H1 (cell line): ENCODE data around the gene TMEM185B. TPM values are rescaled to one million over a fixed set of nuclear protein-coding genes. Genes with fewer than 3 reads are reported as not detected.
A peak's percentile ranks its signal among the peaks of the same experiment; 100 is the strongest.

ENCODE experiments used
- CTCF ChIA-PET: fragments of 300-600 bp; sonication (Branson Sonifier 250); formaldehyde crosslinking; loops from one replicate; lab custom pipeline; 2021; ENCODE audit not compliant: partially characterized antibody; lab: Charles Lee
- POLR2A ChIA-PET: fragments of 300-600 bp; sonication (Branson Sonifier 250); formaldehyde crosslinking; loops from one replicate; lab custom pipeline; 2021; ENCODE audit warnings: inconsistent platforms; ENCODE audit not compliant: partially characterized antibody; lab: Charles Lee
- DNase-seq, 2 experiments: peaks; one replicate each; pipeline versions ENCODE4 v3.0.0 to v3.0.0-alpha.2; 2010 to 2022; ENCODE audit warnings: low spot score in 2 of 2, low read depth in 1 of 2, mixed read lengths in 1 of 2
- FAIRE-seq: peaks from 2 replicates; lab custom pipeline; 2011; peaks lifted over from hg19 to GRCh38; lab: Jason Lieb, UNC
- H2AFZ ChIP-seq: 2 replicates; pipeline ENCODE4 v1.8.1; 2012; ENCODE audit warnings: low read length, inconsistent platforms
- H2AK5ac ChIP-seq: 2 replicates; pipeline ENCODE4 v1.6.1; 2013; ENCODE audit warnings: low read depth, low read length
- H2BK120ac ChIP-seq: replicated peaks from 2 replicates; pipeline ENCODE3; 2013; ENCODE audit warnings: low read depth, low read length, inconsistent platforms
- H2BK12ac ChIP-seq: 2 replicates; pipeline ENCODE4 v1.6.1; 2013; ENCODE audit warnings: low read depth, low read length
- H2BK15ac ChIP-seq: 2 replicates; pipeline ENCODE4 v1.6.1; 2013; ENCODE audit warnings: low read length
- H2BK20ac ChIP-seq: 2 replicates; pipeline ENCODE4 v1.6.1; 2013; ENCODE audit warnings: low read length
- H2BK5ac ChIP-seq: 2 replicates; pipeline ENCODE4 v1.6.1; 2013; ENCODE audit warnings: low read depth, low read length
- H3K14ac ChIP-seq: 2 replicates; pipeline ENCODE4 v1.6.1; 2013; ENCODE audit warnings: inconsistent platforms; ENCODE audit not compliant: insufficient read length
- H3K18ac ChIP-seq: 2 replicates; pipeline ENCODE4 v1.6.1; 2013; ENCODE audit warnings: low read length; ENCODE audit errors: extremely low read depth
- H3K23ac ChIP-seq: 2 replicates; pipeline ENCODE4 v1.6.1; 2013; ENCODE audit warnings: inconsistent platforms; ENCODE audit not compliant: insufficient read length
- H3K23me2 ChIP-seq: 2 replicates; pipeline ENCODE4 v1.6.1; 2013; ENCODE audit warnings: low read depth, low read length
- H3K27ac ChIP-seq: 2 replicates; pipeline ENCODE4 v1.6.1; 2011; ENCODE audit warnings: low read depth, low read length, inconsistent platforms
- H3K27me3 ChIP-seq, 4 experiments: replicated peaks in 1 of 4; 1 replicate in 1 of 4; 2 replicates in 3 of 4; pipeline versions ENCODE4 v1.6.1 to v1.8.1; 2011 to 2013; ENCODE audit warnings: low read length in 3 of 4, mild to moderate bottlenecking in 3 of 4, inconsistent platforms in 2 of 4, mixed read lengths in 2 of 4, moderate library complexity in 1 of 4; ENCODE audit not compliant: control insufficient read depth in 3 of 4, insufficient read depth in 3 of 4; ENCODE audit errors: extremely low read depth in 1 of 4
- H3K36me3 ChIP-seq, 4 experiments: 2 replicates each; pipeline versions ENCODE4 v1.6.1 to v1.8.1; 2011 to 2013; ENCODE audit warnings: mild to moderate bottlenecking in 4 of 4, low read length in 3 of 4, moderate library complexity in 2 of 4, control low read depth in 1 of 4, inconsistent platforms in 1 of 4; ENCODE audit not compliant: insufficient read depth in 4 of 4, control insufficient read depth in 2 of 4
- H3K4ac ChIP-seq: replicated peaks from 2 replicates; pipeline ENCODE3; 2013; ENCODE audit warnings: low read length, low read depth, mixed read lengths, inconsistent platforms; ENCODE audit not compliant: insufficient read length
- H3K4me1 ChIP-seq, 4 experiments: replicated peaks in 1 of 4; 1 replicate in 1 of 4; 2 replicates in 3 of 4; pipeline versions ENCODE4 v1.6.1 to v1.8.1; 2011 to 2013; ENCODE audit warnings: low read length in 3 of 4, inconsistent platforms in 2 of 4, mixed read lengths in 1 of 4; ENCODE audit not compliant: insufficient read depth in 4 of 4, control insufficient read depth in 3 of 4
- H3K4me2 ChIP-seq, 2 experiments: 2 replicates each; pipeline versions ENCODE4 v1.6.1 to v1.8.1; 2011 to 2013; ENCODE audit warnings: low read depth in 2 of 2, low read length in 2 of 2, control low read depth in 1 of 2, inconsistent platforms in 1 of 2, mild to moderate bottlenecking in 1 of 2; ENCODE audit not compliant: insufficient read depth in 1 of 2
- H3K4me3 ChIP-seq, 4 experiments: fragments of 200-600, 300-600 bp in 1 of 4; sonication (generic), shearing (Covaris generic), sonication (Bioruptor Twin) in 1 of 4; 2 replicates each; pipeline versions ENCODE4 v1.5.1 to v1.8.1; 2011 to 2016; ENCODE audit warnings: low read length in 4 of 4, low read depth in 3 of 4, control low read depth in 2 of 4, inconsistent platforms in 2 of 4, mild to moderate bottlenecking in 2 of 4, mixed read lengths in 1 of 4, moderate library complexity in 1 of 4; ENCODE audit not compliant: insufficient read depth in 2 of 4; ENCODE audit errors: extremely low read depth in 1 of 4
- H3K56ac ChIP-seq: replicated peaks from 2 replicates; pipeline ENCODE3; 2013; ENCODE audit warnings: low read depth, mild to moderate bottlenecking, mixed read lengths, low read length, inconsistent platforms; ENCODE audit not compliant: insufficient read length
- H3K79me1 ChIP-seq: 2 replicates; pipeline ENCODE4 v1.6.1; 2013; ENCODE audit warnings: low read depth, low read length, control low read depth
- H3K79me2 ChIP-seq, 2 experiments: 2 replicates each; pipeline versions ENCODE4 v1.6.1 to v1.8.1; 2012 to 2013; ENCODE audit warnings: low read length in 2 of 2, mild to moderate bottlenecking in 2 of 2, inconsistent platforms in 1 of 2; ENCODE audit not compliant: insufficient read depth in 2 of 2, control insufficient read depth in 1 of 2
- H3K9ac ChIP-seq, 4 experiments: replicated peaks in 1 of 4; 1 replicate in 1 of 4; 2 replicates in 3 of 4; pipeline versions ENCODE4 v1.6.1 to v1.8.1; 2011 to 2013; ENCODE audit warnings: low read depth in 3 of 4, low read length in 3 of 4, control low read depth in 2 of 4, mild to moderate bottlenecking in 2 of 4, moderate library complexity in 2 of 4, inconsistent platforms in 1 of 4; ENCODE audit errors: extremely low read depth in 1 of 4
- H3K9me3 ChIP-seq, 2 experiments: 2 replicates each; pipeline versions ENCODE4 v1.6.1 to v1.8.1; 2012 to 2013; ENCODE audit warnings: mild to moderate bottlenecking in 2 of 2, moderate library complexity in 2 of 2, control low read depth in 1 of 2, inconsistent platforms in 1 of 2, low read depth in 1 of 2, low read length in 1 of 2, mixed read lengths in 1 of 2; ENCODE audit not compliant: insufficient read depth in 2 of 2
- H4K20me1 ChIP-seq, 2 experiments: replicated peaks in 1 of 2; 2 replicates each; pipeline versions ENCODE3 to v1.8.1; 2011 to 2013; ENCODE audit warnings: inconsistent platforms in 2 of 2, low read length in 2 of 2, mild to moderate bottlenecking in 1 of 2; ENCODE audit not compliant: insufficient read depth in 2 of 2, control insufficient read depth in 1 of 2
- H4K5ac ChIP-seq: 2 replicates; pipeline ENCODE4 v1.6.1; 2013; ENCODE audit warnings: low read length, low read depth, mixed read lengths, inconsistent platforms; ENCODE audit not compliant: insufficient read length
- H4K8ac ChIP-seq: 2 replicates; pipeline ENCODE4 v1.8.0; 2013; ENCODE audit warnings: mild to moderate bottlenecking, moderate library complexity, low read length, inconsistent platforms; ENCODE audit not compliant: insufficient read depth; ENCODE audit errors: extremely low read depth
- H4K91ac ChIP-seq: replicated peaks from 2 replicates; pipeline ENCODE3; 2013; ENCODE audit warnings: low read length, mixed read lengths, inconsistent platforms; ENCODE audit not compliant: insufficient read length
- BCL11A ChIP-seq, 2 experiments: IDR thresholded peaks; one replicate each; pipeline ENCODE4 v1.6.1; 2011; ENCODE audit warnings: low read depth in 2 of 2, low read length in 2 of 2, mild to moderate bottlenecking in 2 of 2
- CBX8 ChIP-seq: fragments of 300-800, 300-1000 bp; sonication (generic); IDR thresholded peaks from 2 replicates; pipeline ENCODE4 v1.7.1; 2016; ENCODE audit warnings: low read depth, low read length, borderline replicate concordance
- CHD1 ChIP-seq: IDR thresholded peaks from 2 replicates; pipeline ENCODE4 v1.6.1; 2012; ENCODE audit warnings: low read depth, low read length, improper control_type of control experiment
- CREB1 ChIP-seq: IDR thresholded peaks from 2 replicates; pipeline ENCODE4 v1.6.1; 2012; ENCODE audit warnings: inconsistent platforms
- E2F6 ChIP-seq: IDR thresholded peaks from 2 replicates; pipeline ENCODE4 v1.6.1; 2012; ENCODE audit warnings: inconsistent platforms
- HDAC2 ChIP-seq, 2 experiments: fragments of 300-600 bp in 1 of 2; sonication (generic) in 1 of 2; IDR thresholded peaks; 2 replicates each; pipeline ENCODE4 v1.6.1; 2011 to 2012; ENCODE audit warnings: low read depth in 2 of 2, low read length in 2 of 2, mild to moderate bottlenecking in 2 of 2, moderate library complexity in 2 of 2, borderline replicate concordance in 1 of 2, inconsistent platforms in 1 of 2
- JUND ChIP-seq: IDR thresholded peaks from 2 replicates; pipeline ENCODE4 v1.6.1; 2011; ENCODE audit warnings: mild to moderate bottlenecking, improper control_type of control experiment, low read length
- MAX ChIP-seq: IDR thresholded peaks from 2 replicates; pipeline ENCODE4 v1.6.1; 2012; ENCODE audit warnings: inconsistent platforms
- RXRA ChIP-seq: IDR thresholded peaks from 2 replicates; pipeline ENCODE4 v1.6.1; 2011; ENCODE audit warnings: low read depth, mild to moderate bottlenecking, low read length, moderate library complexity; ENCODE audit not compliant: insufficient read depth
- SIRT6 ChIP-seq: IDR thresholded peaks from one replicate; pipeline ENCODE4 v1.7.1; 2012; ENCODE audit warnings: low read length, inconsistent platforms
- SUZ12 ChIP-seq: fragments of 200-600 bp; sonication (generic); IDR thresholded peaks from 2 replicates; pipeline ENCODE4 v1.6.1; 2012; ENCODE audit warnings: mild to moderate bottlenecking, inconsistent platforms, low read length, moderate library complexity, mixed read lengths
- WGBS, 2 experiments: shearing (Covaris generic) in 1 of 2; methylation state at CpG; one replicate each; pipeline versions ENCODE4 v1.1.6 to v1.1.7; 2013 to 2015; ENCODE audit warnings: low lambda C conversion rate in 2 of 2, mixed read lengths in 2 of 2, inconsistent platforms in 1 of 2, low coverage in 1 of 2, missing lambda C conversion rate in 1 of 2; ENCODE audit not compliant: insufficient replicate concordance in 2 of 2, insufficient coverage in 1 of 2, insufficient read length in 1 of 2; ENCODE audit errors: extremely low coverage in 1 of 2, missing lambda C conversion rate in 1 of 2; 5-methylcytosine and 5-hydroxymethylcytosine counted together
- polyA plus RNA-seq, 7 experiments: library from polyadenylated mRNA; depleted of rRNA in 3 of 7; stranded (reverse) in 5 of 7; unstranded in 2 of 7; fragments of >200 nt in 5 of 7; fragments of 200-250 nt in 2 of 7; gene quantifications; 1 replicate in 5 of 7; 2 replicates in 1 of 7; 4 replicates in 1 of 7; pipeline versions ENCODE4 v1.2.1 to v1.2.3, GENCODE V29; 2011 to 2013; ENCODE audit warnings: missing spikeins in 2 of 7, mixed read lengths in 2 of 7
- total RNA-seq: library from RNA; stranded (reverse); fragmentation: NEBNext Ultra II Directional; extraction: Animal tissue kit (Norgen Biotek cat#: 25700); gene quantifications from 2 replicates; pipeline ENCODE4 v1.2.1, GENCODE V29; 2021

The TMEM185B gene
- total and polyA plus RNA-seq, 2 of the 8 experiments (the other 6 are each of a cell fraction or from before 2014, with no cell fraction given), result 13.5 to 14.0 TPM

- H3K18ac ChIP-seq, result no peak overlapping the region
- TF ChIP-seq SIRT6, result no peak
- TF ChIP-seq JUND, result no peak
- no peak for TF ChIP-seq BCL11A (IDR thresholded peaks at IDR 0.05; ENCODE audit: low read depth in 2 of 2, low read length in 2 of 2)
- TF ChIP-seq CBX8, result no peak
- no peak for TF ChIP-seq CREB1
- TF ChIP-seq RXRA, result no peak
- TF ChIP-seq SUZ12, result no peak
- no peak for TF ChIP-seq E2F6
- no peak for TF ChIP-seq CHD1
- TF ChIP-seq HDAC2 (IDR thresholded peaks at IDR 0.05; ENCODE audit: borderline replicate concordance in 1 of 2, low read depth in 2 of 2, low read length in 2 of 2), result no peak
- TF ChIP-seq MAX, result no peak
Measured at GRCh38 chr2:120227111-120227991, 4.2 kb upstream of the TMEM185B start.

More at GRCh38 chr2:120227111-120227991, 4.2 kb upstream of the TMEM185B start:
- Histone ChIP-seq H2BK12ac (no peak overlapping the region), H4K8ac (no peak overlapping the region; the same call in 1 of the 2 replicates), H2BK20ac (no peak overlapping the region), H4K5ac (no peak overlapping the region), H2AK5ac (no peak overlapping the region), H3K27ac (no peak overlapping the region), H3K9me3 (peaks cover 4 to 6% of the 10 kb centered on the region in 2 experiments), H3K9ac (no peak overlapping the region), H3K79me1 (no peaks in the 10 kb centered on the region), H3K23me2 (peaks cover 3% of the 10 kb centered on the region; the same call in 1 of the 2 replicates), H3K56ac (no peak overlapping the region), H3K4me2 (no peak overlapping the region), H2BK120ac (no peak overlapping the region), H3K36me3 (peaks cover 0 to 4% (median 0%) of the 10 kb centered on the region in 4 experiments; a peak in 3 of 8 replicates), H3K23ac (no peak overlapping the region), H4K20me1 (no peaks in the 10 kb centered on the region), H3K4ac (no peak overlapping the region), H2BK5ac (0 out of 2 replicates have a peak overlapping the region, but pooled peaks have one; percentile 7), H3K4me1 (peaks cover 0 to 7% (median 6%) of the 10 kb centered on the region in 4 experiments; a peak in 5 of 7 replicates), H2AFZ (no peak overlapping the region), H2BK15ac (no peak overlapping the region), H4K91ac (no peak overlapping the region), H3K79me2 (no peaks in the 10 kb centered on the region), H3K27me3 (peaks cover 10 to 38% (median 23%) of the 10 kb centered on the region in 4 experiments), H3K14ac (no peak overlapping the region), H3K4me3 (no peak overlapping the region)
- DNase-seq (no peak), FAIRE-seq (no peak)
- ChIA-PET POLR2A (interaction anchor here (1.0 kb wide), 1 partner anchor 9 kb away, joined by 3 read pairs; no protein-coding TSS in a partner anchor), CTCF (interaction anchor here (0.5 to 1.5 kb wide), 8 partner anchors 8 to 101 kb away, joined by 3 to 6 read pairs (median 3); no protein-coding TSS in a partner anchor)
- WGBS, 2 experiments, result 89% methylated on average over 16 of the region's 16 CpGs; no CpG with 5 or more reads in 1 of the 2 experiments
